Adrenal gland (tissue), 5 donors: Measurements from ENCODE around the gene H2AZ2.
"Not testable (repeated sequence)": the region's sequence is repeated elsewhere in the genome, so short reads cannot be mapped to it uniquely, and the experiment has no call there.

Source experiments
- POLR2A ChIP-seq, 2 donors: fragments of 450-650 bp; IDR thresholded peaks; one replicate each; pipeline ENCODE4 v1.6.1; 2017; ENCODE audit warnings: antibody characterized with exemption in 2 of 2, mild to moderate bottlenecking in 2 of 2, moderate library complexity in 1 of 2
- TF ChIP-seq, protein P1 (sequence below), 6 experiments: fragments of 450-650 bp in 4 of 6; fragments of 200-600 bp in 2 of 6; sonication (generic) in 1 of 6; IDR thresholded peaks; 1 replicate in 5 of 6; 2 replicates in 1 of 6; pipeline versions ENCODE4 v1.5.1 to v1.8.0; 2016 to 2021; ENCODE audit warnings: antibody characterized with exemption in 6 of 6, mild to moderate bottlenecking in 2 of 6, moderate library complexity in 1 of 6
- donor health status: DM: no; HTN: no; CAD: no.

DNA sequence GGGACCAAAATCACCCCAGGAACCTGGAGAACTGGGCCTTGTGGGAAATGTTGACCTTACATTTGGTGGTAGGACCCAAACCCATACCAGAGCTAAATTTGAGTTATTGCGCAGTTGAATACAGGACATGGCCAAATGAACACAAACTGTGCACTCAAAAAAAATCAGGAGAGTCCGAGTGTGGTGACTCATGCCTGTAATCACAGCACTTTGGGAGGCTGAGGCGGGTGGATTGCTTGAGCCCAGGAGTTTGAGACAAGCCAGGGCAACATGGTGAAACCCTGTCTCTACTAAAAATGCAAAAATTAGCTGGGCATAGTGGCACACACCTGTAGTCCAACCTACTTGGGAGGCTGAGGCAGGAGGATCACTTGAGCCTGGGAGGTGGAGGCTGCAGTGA, 62.7 kb downstream of the H2AZ2 start:
- TF ChIP-seq, protein P1, sequence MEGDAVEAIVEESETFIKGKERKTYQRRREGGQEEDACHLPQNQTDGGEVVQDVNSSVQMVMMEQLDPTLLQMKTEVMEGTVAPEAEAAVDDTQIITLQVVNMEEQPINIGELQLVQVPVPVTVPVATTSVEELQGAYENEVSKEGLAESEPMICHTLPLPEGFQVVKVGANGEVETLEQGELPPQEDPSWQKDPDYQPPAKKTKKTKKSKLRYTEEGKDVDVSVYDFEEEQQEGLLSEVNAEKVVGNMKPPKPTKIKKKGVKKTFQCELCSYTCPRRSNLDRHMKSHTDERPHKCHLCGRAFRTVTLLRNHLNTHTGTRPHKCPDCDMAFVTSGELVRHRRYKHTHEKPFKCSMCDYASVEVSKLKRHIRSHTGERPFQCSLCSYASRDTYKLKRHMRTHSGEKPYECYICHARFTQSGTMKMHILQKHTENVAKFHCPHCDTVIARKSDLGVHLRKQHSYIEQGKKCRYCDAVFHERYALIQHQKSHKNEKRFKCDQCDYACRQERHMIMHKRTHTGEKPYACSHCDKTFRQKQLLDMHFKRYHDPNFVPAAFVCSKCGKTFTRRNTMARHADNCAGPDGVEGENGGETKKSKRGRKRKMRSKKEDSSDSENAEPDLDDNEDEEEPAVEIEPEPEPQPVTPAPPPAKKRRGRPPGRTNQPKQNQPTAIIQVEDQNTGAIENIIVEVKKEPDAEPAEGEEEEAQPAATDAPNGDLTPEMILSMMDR (IDR thresholded peaks at IDR 0.05) = not testable (repeated sequence)
- TF ChIP-seq POLR2A (IDR thresholded peaks at IDR 0.05) = not testable (repeated sequence)
